GM12892 (cell line): ENCODE results near the gene TBX5.

Source experiments
- DNase-seq: peaks from one replicate; pipeline ENCODE4 v3.0.0; 2011; ENCODE audit not compliant: insufficient read length
- FAIRE-seq: peaks from 2 replicates; lab custom pipeline; 2011; peaks lifted over from hg19 to GRCh38; lab: Jason Lieb, UNC
- POLR2A ChIP-seq: IDR thresholded peaks from 2 replicates; pipeline ENCODE4 v1.6.1; 2011; ENCODE audit warnings: low read depth, low read length, control low read depth
- POLR2AphosphoS5 ChIP-seq: IDR thresholded peaks from 2 replicates; pipeline ENCODE4 v1.6.1; 2011; ENCODE audit warnings: low read depth, low read length, control low read depth
- TAF1 ChIP-seq: IDR thresholded peaks from 2 replicates; pipeline ENCODE4 v1.6.1; 2011; ENCODE audit warnings: low read depth, mild to moderate bottlenecking, control low read depth, low read length, borderline replicate concordance

TBX5 gene

GRCh38 chr12:114409852-114410600 is 4.1 kb upstream of the TBX5 start:
- no peak for DNase-seq
- FAIRE-seq, result no peak
- TF ChIP-seq POLR2A, result no peak
- no peak for TF ChIP-seq POLR2AphosphoS5
- TF ChIP-seq TAF1, result no peak

GRCh38 chr12:114408886-114409851 is 3.2 kb upstream of the TBX5 start:
- DNase-seq (no peak), FAIRE-seq (no peak)
- TF ChIP-seq TAF1 (no peak), POLR2AphosphoS5 (no peak), POLR2A (no peak)

GRCh38 chr12:114408471-114408885 is 2.5 kb upstream of the TBX5 start:
- TF ChIP-seq POLR2A (no peak), POLR2AphosphoS5 (no peak), TAF1 (no peak)
- FAIRE-seq (no peak), DNase-seq (no peak)

GRCh38 chr12:114407842-114408411 is 2.0 kb upstream of the TBX5 start:
- FAIRE-seq, result no peak
- TF ChIP-seq POLR2AphosphoS5 (no peak), POLR2A (no peak), TAF1 (no peak)
- DNase-seq, result no peak

DNA sequence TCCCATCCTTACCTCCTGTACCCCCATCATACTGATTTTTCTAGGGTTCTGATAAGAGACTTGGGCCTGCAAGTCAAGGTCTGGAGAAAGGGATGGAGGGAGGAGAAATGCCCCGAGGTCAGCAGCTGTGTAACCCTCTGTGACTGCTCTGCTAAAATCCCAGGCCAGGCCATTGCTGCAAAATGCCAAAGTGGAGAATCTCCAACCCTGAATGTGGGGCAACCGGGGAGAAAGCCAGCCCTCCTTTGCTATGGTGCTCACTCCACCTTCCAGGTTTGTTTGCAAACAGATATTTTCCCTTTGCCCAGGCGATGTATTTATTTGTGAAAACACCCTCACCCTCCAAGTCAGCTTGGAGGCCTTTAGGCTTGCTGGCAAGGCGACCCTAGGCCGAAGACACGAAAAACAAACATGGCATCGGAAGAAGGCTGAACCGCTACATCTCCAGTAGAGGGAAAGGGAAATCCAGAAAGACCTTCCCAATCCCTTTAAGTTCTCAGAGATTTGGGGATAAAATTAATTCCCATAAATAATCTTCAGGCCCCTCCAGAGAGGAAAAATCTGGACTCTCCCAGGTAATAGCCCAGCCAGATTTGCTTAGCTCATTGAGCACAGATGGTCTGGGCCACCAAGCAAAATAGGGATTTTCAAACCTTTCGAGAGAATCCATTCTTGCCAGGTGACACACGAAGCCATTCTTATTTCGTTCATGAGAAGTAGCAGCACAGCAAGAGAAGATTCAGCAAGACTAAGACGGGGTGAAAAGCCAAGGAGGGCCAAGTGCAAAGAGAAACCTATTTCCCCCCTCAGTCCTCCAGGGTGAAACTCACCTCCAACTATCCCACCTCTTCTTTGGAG is 1.3 kb upstream of the TBX5 start:
- DNase-seq, result no peak
- TF ChIP-seq POLR2A (no peak), POLR2AphosphoS5 (no peak), TAF1 (no peak)
- no peak for FAIRE-seq

GRCh38 chr12:114406316-114406983 is 506 bp upstream of the TBX5 start:
- DNase-seq, result no peak
- no peak for FAIRE-seq
- no peak for TF ChIP-seq POLR2A
- no peak for TF ChIP-seq POLR2AphosphoS5
- TF ChIP-seq TAF1, result no peak

GRCh38 chr12:114404926-114405518 is 922 bp downstream of the TBX5 start:
- DNase-seq, result no peak
- no peak for FAIRE-seq
- TF ChIP-seq TAF1, result no peak

- TF ChIP-seq POLR2AphosphoS5 (no peak), TAF1 (no peak), POLR2A (no peak)
- DNase-seq, result no peak
- FAIRE-seq, result no peak
These were observed 1.6 kb downstream of the TBX5 start for GRCh38 chr12:114404083-114404925.

DNA sequence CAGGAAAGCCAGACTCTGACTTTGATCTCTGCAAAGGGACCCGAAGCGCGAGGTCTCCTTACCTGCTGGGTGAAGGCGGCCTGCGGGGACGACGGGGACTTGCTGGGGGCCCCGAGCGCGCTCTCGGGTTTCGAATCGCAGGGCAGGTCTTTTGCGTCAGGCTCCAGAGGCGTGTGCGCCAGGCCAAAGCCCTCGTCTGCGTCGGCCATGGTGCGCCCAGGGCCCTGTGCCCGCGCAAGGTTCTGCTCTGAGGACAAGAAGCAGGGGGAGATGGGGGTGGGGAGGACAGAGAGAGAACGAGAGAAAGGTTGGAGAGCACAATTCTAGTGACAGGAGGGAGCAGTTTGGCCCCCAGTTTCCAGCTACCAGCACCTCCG is 2.3 kb downstream of the TBX5 start:
- FAIRE-seq (no peak), DNase-seq (no peak)
- TF ChIP-seq TAF1, result no peak
- TF ChIP-seq POLR2A, result no peak
- no peak for TF ChIP-seq POLR2AphosphoS5

DNA sequence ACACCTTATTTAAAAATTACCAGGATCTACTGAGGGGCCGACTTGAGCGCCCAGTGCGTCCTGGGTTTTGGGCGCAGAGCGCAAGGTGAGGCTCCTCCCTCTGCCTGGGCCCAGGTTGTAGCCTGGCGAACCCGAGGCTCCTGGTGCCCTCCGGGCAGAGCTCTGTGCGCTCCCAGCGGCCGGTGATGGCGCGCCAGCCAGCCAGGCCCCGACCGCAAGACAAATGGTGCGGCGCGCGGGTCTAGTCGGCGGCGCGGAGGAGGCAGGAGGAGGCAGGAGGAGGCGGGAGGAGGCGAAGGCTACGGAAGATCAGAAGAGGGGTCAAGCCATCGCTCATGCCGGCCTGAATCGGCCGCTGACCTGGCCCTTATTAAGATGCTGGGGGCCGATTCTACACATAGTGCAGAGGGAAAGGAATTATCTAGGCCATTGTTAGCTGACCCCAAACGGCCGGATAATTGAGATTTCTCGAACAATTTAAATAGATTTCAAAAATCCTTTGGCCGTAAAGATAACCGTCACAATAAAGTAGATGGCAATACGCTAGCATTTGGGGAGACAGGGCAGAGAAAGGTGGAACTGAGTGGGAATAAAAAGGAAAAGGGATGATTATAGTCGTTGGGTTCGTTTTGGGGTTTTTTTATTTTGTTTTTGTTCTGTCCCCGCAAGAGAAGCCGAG is 2.8 kb downstream of the TBX5 start:
- TF ChIP-seq TAF1 (no peak), POLR2AphosphoS5 (no peak), POLR2A (no peak)
- FAIRE-seq (no peak), DNase-seq (no peak)
